Astrocyte of the spinal cord (primary cell): ENCODE data around the gene HSPA14.

Source experiments
- DNase-seq: peaks from one replicate; pipeline ENCODE4 v3.0.0; 2011; ENCODE audit warnings: low read depth, low spot score
- H3K4me3 ChIP-seq: 2 replicates; pipeline ENCODE4 v1.5.1; 2011; ENCODE audit warnings: low read depth, mild to moderate bottlenecking, low read length, moderate library complexity
- in situ Hi-C: cut with HindIII; loops from 2 replicates; pipeline ENCODE4 v1.10.0; 2017; ENCODE audit warnings: low sequenced_read_pairs
- TF ChIP-seq, protein P1 (sequence below): IDR thresholded peaks from 2 replicates; pipeline ENCODE4 v1.5.1; 2012; ENCODE audit warnings: low read depth, mild to moderate bottlenecking, low read length, inconsistent platforms

The HSPA14 gene

DNA sequence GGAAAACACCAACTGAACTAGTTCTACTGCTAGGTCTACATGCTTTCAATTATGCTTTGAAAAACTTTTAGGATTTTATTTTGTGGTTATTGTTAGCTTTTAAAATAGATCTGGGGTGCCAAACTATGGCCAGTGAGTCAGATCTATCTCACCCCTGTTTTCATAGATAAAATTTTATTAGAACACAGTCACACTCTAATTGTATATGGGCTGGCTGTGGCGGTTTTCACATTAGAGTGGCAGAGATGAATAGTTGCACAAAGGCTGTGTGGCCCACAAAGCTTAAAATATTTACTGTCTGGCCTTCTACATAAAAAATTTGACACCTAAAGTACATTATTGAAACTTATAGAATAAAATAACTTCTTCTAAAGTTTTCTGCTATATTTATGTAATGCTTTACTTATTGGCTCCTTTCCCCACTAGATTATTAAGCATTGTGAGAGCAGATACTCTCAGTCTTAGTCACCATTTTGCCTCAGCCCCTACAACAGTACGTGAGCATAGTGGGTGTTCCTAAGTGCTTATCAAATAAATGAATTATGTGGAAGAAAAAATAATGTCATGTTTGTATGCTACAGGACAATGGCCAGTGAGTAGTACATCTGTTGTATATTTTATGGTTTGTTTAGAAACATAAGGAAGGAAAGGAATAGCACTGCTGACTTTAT lies 35.1 kb downstream of the HSPA14 start:
- in situ Hi-C loops = no loop called here
- TF ChIP-seq, protein P1, sequence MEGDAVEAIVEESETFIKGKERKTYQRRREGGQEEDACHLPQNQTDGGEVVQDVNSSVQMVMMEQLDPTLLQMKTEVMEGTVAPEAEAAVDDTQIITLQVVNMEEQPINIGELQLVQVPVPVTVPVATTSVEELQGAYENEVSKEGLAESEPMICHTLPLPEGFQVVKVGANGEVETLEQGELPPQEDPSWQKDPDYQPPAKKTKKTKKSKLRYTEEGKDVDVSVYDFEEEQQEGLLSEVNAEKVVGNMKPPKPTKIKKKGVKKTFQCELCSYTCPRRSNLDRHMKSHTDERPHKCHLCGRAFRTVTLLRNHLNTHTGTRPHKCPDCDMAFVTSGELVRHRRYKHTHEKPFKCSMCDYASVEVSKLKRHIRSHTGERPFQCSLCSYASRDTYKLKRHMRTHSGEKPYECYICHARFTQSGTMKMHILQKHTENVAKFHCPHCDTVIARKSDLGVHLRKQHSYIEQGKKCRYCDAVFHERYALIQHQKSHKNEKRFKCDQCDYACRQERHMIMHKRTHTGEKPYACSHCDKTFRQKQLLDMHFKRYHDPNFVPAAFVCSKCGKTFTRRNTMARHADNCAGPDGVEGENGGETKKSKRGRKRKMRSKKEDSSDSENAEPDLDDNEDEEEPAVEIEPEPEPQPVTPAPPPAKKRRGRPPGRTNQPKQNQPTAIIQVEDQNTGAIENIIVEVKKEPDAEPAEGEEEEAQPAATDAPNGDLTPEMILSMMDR = no peak
- no peak overlapping the region for H3K4me3 ChIP-seq
- peak; percentile 51 for DNase-seq

DNA sequence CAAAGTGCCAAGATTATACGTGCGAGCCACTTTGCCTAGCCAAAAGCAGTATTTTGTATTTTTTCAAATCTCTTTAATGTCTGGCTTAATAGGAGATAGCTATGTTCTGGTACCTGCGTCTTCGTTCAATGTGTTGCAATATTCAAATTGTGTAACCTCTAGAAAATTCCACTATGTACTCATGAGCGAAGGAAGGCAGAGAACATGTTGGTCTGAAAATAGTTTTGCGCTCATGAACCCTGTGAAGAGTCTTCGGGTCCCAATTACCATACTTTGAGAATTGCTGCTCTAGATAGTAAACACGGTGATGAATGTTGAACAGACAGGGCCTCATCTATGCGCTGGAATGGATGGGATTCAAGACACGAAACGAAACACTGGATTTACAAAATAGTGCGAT lies 37.8 kb downstream of the HSPA14 start:
- in situ Hi-C loops = no loop called here
- H3K4me3 ChIP-seq = no peak overlapping the region
- TF ChIP-seq, protein P1 = no peak
- DNase-seq = no peak

DNA sequence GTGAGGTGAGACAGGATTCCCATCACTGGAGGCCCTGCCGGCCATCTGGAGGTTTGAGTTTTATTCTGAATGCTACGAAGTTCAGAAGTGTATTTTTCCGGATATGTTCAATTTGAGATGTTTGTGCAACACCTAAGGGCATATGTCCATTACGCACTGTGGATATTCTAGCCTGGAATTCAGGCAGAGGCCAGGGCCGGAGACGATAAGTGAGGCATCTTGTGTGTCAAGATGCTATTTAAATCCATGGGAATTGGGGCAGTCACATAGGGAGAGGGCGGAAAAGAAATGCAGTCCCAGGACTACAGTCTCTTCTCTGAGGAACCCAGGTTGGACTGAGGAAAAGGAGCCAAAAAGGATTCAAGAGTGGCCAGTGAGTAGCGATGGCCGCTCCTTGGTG lies 38.7 kb downstream of the HSPA14 start:
- in situ Hi-C loops = no loop called here
- DNase-seq = no peak
- H3K4me3 ChIP-seq = no peak overlapping the region
- TF ChIP-seq, protein P1 = no peak

DNA sequence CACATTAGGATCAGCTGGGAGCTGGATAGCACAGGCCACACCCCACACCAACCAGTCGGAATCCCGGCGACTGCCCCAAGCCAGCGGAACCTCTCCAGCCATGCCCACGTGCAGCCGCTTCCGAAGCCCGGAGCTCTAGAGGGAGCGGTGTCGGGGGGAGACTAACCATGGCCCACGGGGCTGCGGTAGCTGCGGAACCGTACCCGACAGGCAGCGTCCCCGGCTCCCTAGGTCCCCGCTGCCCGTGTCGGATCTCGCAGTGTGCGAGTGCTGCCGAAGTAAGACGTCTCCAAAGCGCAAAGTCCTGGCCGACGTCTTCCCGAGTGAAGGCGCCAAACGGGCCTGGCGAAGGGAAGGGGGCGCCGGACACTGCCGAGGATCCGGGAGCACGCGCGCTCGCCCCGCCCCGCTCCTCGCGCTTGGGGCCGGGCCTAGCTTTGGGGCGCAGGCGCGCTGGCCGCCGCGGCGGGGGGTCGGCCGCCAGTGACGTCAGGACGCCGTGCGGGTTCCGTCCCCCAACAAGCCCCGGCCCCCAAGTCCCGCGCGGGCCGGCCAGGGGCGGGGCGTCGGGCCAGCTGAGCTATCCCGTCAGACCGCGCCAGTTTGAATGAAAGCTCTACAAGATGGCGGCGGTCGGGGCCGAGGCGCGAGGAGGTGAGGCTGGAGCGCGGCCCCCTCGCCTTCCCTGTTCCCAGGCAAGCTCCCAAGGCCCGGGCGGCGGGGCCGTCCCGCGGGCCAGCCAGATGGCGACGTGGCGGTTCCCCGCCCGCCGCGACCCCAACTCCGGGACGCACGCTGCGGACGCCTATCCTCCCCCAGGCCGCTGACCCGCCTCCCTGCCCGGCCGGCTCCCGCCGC lies 40.4 kb downstream of the HSPA14 start, which contains the start of gene SUV39H2:
Gene SUV39H2, plus strand, starts transcription at position 601 of the 858 bp plus-strand sequence. Its CDS starts 23 bp downstream, at position 624.
- peak within 1 kb of the TSS; percentile 93 for H3K4me3 ChIP-seq
- peak; percentile 97 for DNase-seq
- in situ Hi-C loops = no loop called here
- TF ChIP-seq, protein P1 = no peak

DNA sequence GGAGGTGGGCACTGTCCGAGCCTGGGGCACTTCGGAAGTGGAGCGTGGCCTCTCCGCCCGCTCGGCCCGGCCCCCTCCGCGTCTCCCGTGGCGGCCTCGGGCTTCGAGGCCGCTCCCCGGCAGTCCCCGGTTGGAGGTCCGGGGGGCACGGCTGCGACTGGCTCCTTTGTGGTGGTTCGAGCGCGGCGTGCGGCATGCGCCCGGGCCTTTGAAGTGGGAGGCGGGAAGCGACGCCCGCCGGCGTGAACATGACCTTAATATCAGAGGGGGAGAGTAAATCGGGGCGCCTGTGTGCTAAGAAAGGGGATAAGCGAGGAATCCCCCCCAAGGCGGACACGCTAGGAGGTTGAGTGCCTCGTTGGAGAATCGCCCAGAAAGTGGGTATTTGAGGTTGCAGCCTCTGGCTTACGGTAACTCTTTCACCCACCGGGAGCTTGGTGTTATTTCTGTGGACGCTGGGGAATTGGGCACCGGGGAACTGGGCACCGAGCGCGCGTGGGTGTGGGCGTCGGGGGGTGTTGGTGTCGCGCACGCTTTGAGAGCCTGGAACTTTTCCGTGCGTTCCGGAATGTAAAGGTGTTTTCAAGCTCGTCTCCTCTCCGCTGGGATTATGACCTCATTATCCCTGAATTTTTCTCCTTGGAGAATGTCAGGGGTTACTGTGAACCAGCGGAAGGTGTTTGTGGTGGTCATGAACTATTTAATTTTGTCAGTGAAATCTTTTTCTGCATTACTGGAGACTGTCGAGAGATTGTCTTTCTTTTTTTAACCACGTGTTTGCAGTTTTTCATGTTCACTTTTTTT lies 41.2 kb downstream of the HSPA14 start:
- no peak for DNase-seq
- in situ Hi-C loops = no loop called here
- TF ChIP-seq, protein P1 = no peak

DNA sequence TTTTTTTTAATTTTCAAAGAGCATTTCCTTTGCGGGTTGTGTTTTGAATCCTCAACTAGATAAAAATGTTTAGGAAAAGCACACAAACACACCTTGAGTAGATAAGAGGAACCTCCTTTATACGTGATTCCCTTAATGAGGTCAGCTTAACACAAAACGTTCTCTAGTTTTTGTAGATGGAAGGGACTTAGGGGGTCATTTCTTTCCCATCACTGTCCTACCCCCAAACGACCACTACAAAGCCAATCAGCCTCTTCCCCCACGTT lies 41.8 kb downstream of the HSPA14 start:
- TF ChIP-seq, protein P1 = no peak
- DNase-seq = no peak
- in situ Hi-C loops = no loop called here
- H3K4me3 ChIP-seq = peak overlapping the region; percentile 64

More for the DNA sequence above, 41.2 kb downstream of the HSPA14 start:
- peak overlapping the region; percentile 64 for H3K4me3 ChIP-seq
